GM12878 (cell line): ENCODE results near the gene ADIPOQ. TPM values are rescaled to one million over a fixed set of nuclear protein-coding genes. Genes with fewer than 3 reads are reported as not detected.

Experiments
- ATAC-seq: fragments of 200-7000 bp; cut with Tn5 transposase; 3 replicates; pipeline ENCODE4 v1.9.1; 2020; ENCODE audit warnings: mild to moderate bottlenecking, moderate library complexity
- BruUV-seq: library from RNA; stranded (reverse); fragments of 400-500 nt; replicated peaks from 2 replicates; lab custom pipeline; 2021; lab: Mats Ljungman, UMichigan
- CTCF ChIA-PET: fragments of 300-600 bp; sonication (Branson Sonifier 250); formaldehyde crosslinking; extraction: SDS; loops from one replicate; lab custom pipeline; 2021; ENCODE audit warnings: inconsistent platforms; lab: Yijun Ruan, JAX
- POLR2A ChIA-PET: fragments of 350-600 bp; formaldehyde crosslinking; extraction: SDS; loops from one replicate; lab custom pipeline; 2021; ENCODE audit warnings: inconsistent platforms; lab: Charles Lee
- RAD21 ChIA-PET: fragments of 300-600 bp; sonication (Branson Sonifier 250); formaldehyde crosslinking; loops from one replicate; lab custom pipeline; 2023; ENCODE audit warnings: antibody characterized with exemption; ENCODE audit not compliant: unreplicated experiment; lab: Charles Lee
- SMC1A ChIA-PET: fragments of 300-600 bp; sonication (Branson Sonifier 250); formaldehyde crosslinking; loops from one replicate; lab custom pipeline; 2023; ENCODE audit not compliant: unreplicated experiment, uncharacterized antibody; lab: Charles Lee
- DNase-seq: peaks from one replicate; pipeline ENCODE4 v3.0.0-alpha.2; 2011; ENCODE audit warnings: low read depth, low spot score
- FAIRE-seq: peaks from 3 replicates; lab custom pipeline; 2011; peaks lifted over from hg19 to GRCh38; lab: Jason Lieb, UNC
- H2AFZ ChIP-seq: 2 replicates; pipeline ENCODE4 v1.6.0; 2011; ENCODE audit warnings: low read depth, low read length, control low read depth; ENCODE audit not compliant: control insufficient read depth
- H3K27ac ChIP-seq: 2 replicates; pipeline ENCODE4 v1.5.1; 2011; ENCODE audit warnings: control low read depth; ENCODE audit not compliant: control insufficient read depth, insufficient read depth
- H3K27me3 ChIP-seq, 2 experiments: replicated peaks in 1 of 2; 2 replicates each; pipeline versions ENCODE4 v1.6.0 to v1.6.1; 2011; ENCODE audit warnings: low read length in 1 of 2; ENCODE audit not compliant: control insufficient read depth in 2 of 2, insufficient read depth in 2 of 2
- H3K36me3 ChIP-seq, 2 experiments: 2 replicates each; pipeline ENCODE4 v1.5.1; 2011; ENCODE audit warnings: low read length in 1 of 2; ENCODE audit not compliant: control insufficient read depth in 2 of 2, insufficient read depth in 2 of 2
- H3K4me1 ChIP-seq: 2 replicates; pipeline ENCODE4 v1.6.1; 2011; ENCODE audit warnings: mild to moderate bottlenecking, low read length, moderate library complexity, mixed read lengths; ENCODE audit not compliant: control insufficient read depth, insufficient read depth
- H3K4me2 ChIP-seq: 2 replicates; pipeline ENCODE4 v1.6.0; 2011; ENCODE audit warnings: control low read depth; ENCODE audit not compliant: control insufficient read depth, insufficient read depth
- H3K4me3 ChIP-seq: fragments of 200-600 bp; sonication (generic); 2 replicates; pipeline ENCODE4 v1.5.1; 2016
- H3K79me2 ChIP-seq: 2 replicates; pipeline ENCODE4 v1.6.0; 2011; ENCODE audit warnings: low read length; ENCODE audit not compliant: control insufficient read depth, insufficient read depth
- H3K9ac ChIP-seq: 2 replicates; pipeline ENCODE4 v1.8.0; 2011; ENCODE audit warnings: low read length, control low read depth, mixed read lengths; ENCODE audit not compliant: control insufficient read depth, insufficient read depth
- H3K9me3 ChIP-seq: replicated peaks from 3 replicates; pipeline ENCODE4 v1.5.1; 2011; ENCODE audit warnings: mild to moderate bottlenecking, low read length; ENCODE audit not compliant: control insufficient read depth, insufficient read depth
- H4K20me1 ChIP-seq: 2 replicates; pipeline ENCODE4 v1.6.0; 2011; ENCODE audit not compliant: control insufficient read depth, insufficient read depth
- CEBPZ ChIP-seq: fragments of 150-350 bp; IDR thresholded peaks from 2 replicates; pipeline ENCODE4 v1.6.1; 2016; ENCODE audit warnings: low read depth, low read length
- TAF1 ChIP-seq: IDR thresholded peaks from 2 replicates; pipeline ENCODE4 v1.6.1; 2011; ENCODE audit warnings: mild to moderate bottlenecking, low read depth, low read length, borderline replicate concordance
- WGBS: methylation state at CpG from one replicate; pipeline ENCODE4 v1.1.6; 2016; ENCODE audit warnings: low lambda C conversion rate; ENCODE audit not compliant: insufficient replicate concordance, insufficient coverage; ENCODE audit errors: missing lambda C conversion rate; 5-methylcytosine and 5-hydroxymethylcytosine counted together
- in situ Hi-C: fragments of 300-500 bp; cut with MboI; formaldehyde crosslinking; loops from 9 replicates; pipeline ENCODE4 v1.14.3; 2018; ENCODE audit warnings: mixed read lengths
- intact Hi-C: fragments of 100-400 bp; cut with micrococcal nuclease; formaldehyde crosslinking; loops from one replicate; pipeline ENCODE4 v1.14.2; 2022; ENCODE audit not compliant: unreplicated experiment
- polyA plus RNA-seq, 11 experiments: library from polyadenylated mRNA; depleted of rRNA in 4 of 11; unstranded in 6 of 11; stranded (reverse) in 5 of 11; fragments of >200 nt; fragmentation: Nextera tagmentation in 4 of 11; fragmentation: Illumina TruSeq in 1 of 11; extraction: Ambion mirVana in 4 of 11; extraction: Trizol in 1 of 11; gene quantifications; 1 replicate in 1 of 11; 2 replicates in 10 of 11; pipeline versions ENCODE4 v1.2.1 to v1.2.3, GENCODE V29; 2011 to 2016; ENCODE audit warnings: inconsistent platforms in 2 of 11, missing spikeins in 2 of 11, low read depth in 1 of 11
- total RNA-seq, 4 experiments: library from RNA; depleted of rRNA in 3 of 4; stranded (reverse); fragments of >200 nt in 3 of 4; fragmentation: Illumina TruSeq in 1 of 4; extraction: Trizol in 1 of 4; gene quantifications; 2 replicates each; pipeline versions ENCODE4 v1.2.1 to v1.2.3, GENCODE V29; 2013 to 2021

Gene ADIPOQ
- total and polyA plus RNA-seq, 10 of the 15 experiments (the other 5 are each of a cell fraction or from before 2014, with no cell fraction given), result not detected

- SMC1A ChIA-PET, result interaction anchor here (0.7 to 1.3 kb wide), 4 partner anchors 9 to 257 kb away, joined by 3 to 7 read pairs (median 4); no protein-coding TSS in a partner anchor
- no peak for DNase-seq
- Histone ChIP-seq H3K27ac (no peak overlapping the region), H4K20me1 (no peaks in the 10 kb centered on the region), H3K36me3 (peaks cover 3 to 10% of the 10 kb centered on the region in 2 experiments; a peak in 3 of 4 replicates), H3K79me2 (peaks cover 3% of the 10 kb centered on the region), H3K4me2 (no peak overlapping the region), H3K27me3 (no peaks in the 10 kb centered on the region), H2AFZ (no peak overlapping the region), H3K4me3 (no peak overlapping the region), H3K9ac (no peak overlapping the region), H3K9me3 (no peaks in the 10 kb centered on the region), H3K4me1 (peaks cover 6% of the 10 kb centered on the region; the same call in 1 of the 2 replicates)
- in situ Hi-C loops, result loop anchor here (25.0 kb wide), 1 partner anchor 861 kb away; the partner anchor contains the start of gene TRA2B
- BruUV-seq, result no TSS peak
- POLR2A ChIA-PET, result interaction anchor here (0.6 to 2.3 kb wide), 2 partner anchors 10 to 14 kb away, joined by 3 to 14 read pairs; partner anchors contain the start of gene EIF4A2
- no peak for FAIRE-seq
- CTCF ChIA-PET, result interaction anchor here (0.6 to 1.7 kb wide), 2 partner anchors 10 to 855 kb away, joined by 3 to 5 read pairs; no protein-coding TSS in a partner anchor
- RAD21 ChIA-PET, result no interaction called here
- peak; percentile 48; the same call in 2 of the 3 replicates for ATAC-seq
- 98% methylated on average over 3 of the region's 3 CpGs for WGBS
- intact Hi-C loops, result no loop called here
- TF ChIP-seq TAF1 (no peak), CEBPZ (no peak)
These were observed 44.2 kb upstream of the ADIPOQ start for GRCh38 chr3:186798239-186798874.
